Nephron (organoid): Measurements from ENCODE around the gene MORC3.
"Not testable (repeated sequence)": the region's sequence is repeated elsewhere in the genome, so short reads cannot be mapped to it uniquely, and the experiment has no call there.

ENCODE experiments used
- H3K27ac Mint-ChIP-seq, 3 experiments: 2 replicates each; pipeline ENCODE4 v1.8.0; 2020; ENCODE audit warnings: mixed read lengths in 3 of 3, mild to moderate bottlenecking in 2 of 3, moderate library complexity in 1 of 3
- H3K27me3 Mint-ChIP-seq: 2 replicates; pipeline ENCODE4 v1.8.0; 2021; ENCODE audit warnings: low read depth, mild to moderate bottlenecking, moderate library complexity, mixed read lengths
- H3K36me3 Mint-ChIP-seq: 2 replicates; pipeline ENCODE4 v1.8.0; 2020; ENCODE audit warnings: low read depth, mixed read lengths
- H3K4me1 Mint-ChIP-seq: 2 replicates; pipeline ENCODE4 v1.8.0; 2020; ENCODE audit warnings: mixed read lengths
- H3K4me3 Mint-ChIP-seq, 3 experiments: 2 replicates each; pipeline ENCODE4 v1.8.0; 2020; ENCODE audit warnings: mild to moderate bottlenecking in 3 of 3, mixed read lengths in 3 of 3, moderate library complexity in 2 of 3
- H3K9me3 Mint-ChIP-seq: 2 replicates; pipeline ENCODE4 v1.8.0; 2020; ENCODE audit warnings: mixed read lengths
- TF ChIP-seq, protein P1 (sequence below), 3 experiments: fragments of 200-600 bp; sonication (generic); IDR thresholded peaks; one replicate each; pipeline ENCODE4 v1.5.0; 2021; ENCODE audit warnings: antibody characterized with exemption in 3 of 3; ENCODE audit not compliant: unreplicated experiment in 3 of 3

MORC3 gene

DNA sequence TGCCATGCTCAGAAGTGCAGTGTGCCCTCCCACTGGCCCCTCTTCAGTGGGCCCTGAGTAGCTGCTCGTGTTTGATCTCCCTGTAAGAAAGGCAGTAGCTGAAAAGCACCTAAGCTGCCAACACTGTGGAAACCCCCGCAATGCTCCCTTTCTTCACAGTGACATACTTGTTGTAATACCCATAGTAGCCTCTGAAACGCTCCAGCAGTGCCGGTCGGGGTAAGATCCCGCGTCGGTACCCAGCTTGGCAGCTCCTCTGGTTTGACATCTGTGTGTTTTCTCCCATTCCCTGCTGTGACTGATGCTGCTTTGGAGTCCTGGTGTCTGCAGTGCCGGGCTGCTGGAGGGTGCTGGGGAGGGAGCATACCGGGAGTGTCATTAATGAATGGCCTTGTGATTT lies 68.8 kb downstream of the MORC3 start:
- Mint-ChIP-seq H3K4me3 (peak overlapping the region; percentile 12 to 33 (median 18)), H3K4me1 (peaks cover 18% of the 10 kb centered on the region), H3K9me3 (peaks cover 2% of the 10 kb centered on the region), H3K27me3 (peaks cover 4% of the 10 kb centered on the region), H3K36me3 (peaks cover 25% of the 10 kb centered on the region), H3K27ac (no peak overlapping the region)
- TF ChIP-seq, protein P1, sequence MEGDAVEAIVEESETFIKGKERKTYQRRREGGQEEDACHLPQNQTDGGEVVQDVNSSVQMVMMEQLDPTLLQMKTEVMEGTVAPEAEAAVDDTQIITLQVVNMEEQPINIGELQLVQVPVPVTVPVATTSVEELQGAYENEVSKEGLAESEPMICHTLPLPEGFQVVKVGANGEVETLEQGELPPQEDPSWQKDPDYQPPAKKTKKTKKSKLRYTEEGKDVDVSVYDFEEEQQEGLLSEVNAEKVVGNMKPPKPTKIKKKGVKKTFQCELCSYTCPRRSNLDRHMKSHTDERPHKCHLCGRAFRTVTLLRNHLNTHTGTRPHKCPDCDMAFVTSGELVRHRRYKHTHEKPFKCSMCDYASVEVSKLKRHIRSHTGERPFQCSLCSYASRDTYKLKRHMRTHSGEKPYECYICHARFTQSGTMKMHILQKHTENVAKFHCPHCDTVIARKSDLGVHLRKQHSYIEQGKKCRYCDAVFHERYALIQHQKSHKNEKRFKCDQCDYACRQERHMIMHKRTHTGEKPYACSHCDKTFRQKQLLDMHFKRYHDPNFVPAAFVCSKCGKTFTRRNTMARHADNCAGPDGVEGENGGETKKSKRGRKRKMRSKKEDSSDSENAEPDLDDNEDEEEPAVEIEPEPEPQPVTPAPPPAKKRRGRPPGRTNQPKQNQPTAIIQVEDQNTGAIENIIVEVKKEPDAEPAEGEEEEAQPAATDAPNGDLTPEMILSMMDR (IDR thresholded peaks at IDR 0.05; ENCODE audit: unreplicated experiment in 3 of 3): no peak

DNA sequence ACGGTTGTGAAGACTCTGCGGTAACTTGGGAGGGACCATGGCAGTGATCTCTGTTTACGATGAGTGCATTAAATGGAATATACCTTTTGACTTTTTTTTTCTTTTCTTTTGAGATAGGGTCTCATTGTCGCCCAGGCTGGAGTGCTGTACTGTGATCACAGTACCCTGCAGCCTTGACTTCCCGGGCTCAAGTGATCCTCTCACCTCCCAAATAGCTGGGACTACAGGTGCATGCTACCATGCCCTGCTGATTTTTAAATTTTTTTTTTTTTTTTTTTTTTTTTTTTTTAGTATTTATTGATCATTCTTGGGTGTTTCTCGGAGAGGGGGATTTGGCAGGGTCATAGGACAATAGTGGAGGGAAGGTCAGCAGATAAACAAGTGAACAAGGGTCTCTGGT lies 71.7 kb downstream of the MORC3 start:
- not testable (repeated sequence) for H3K27me3 Mint-ChIP-seq, H3K4me3 Mint-ChIP-seq, H3K27ac Mint-ChIP-seq, H3K9me3 Mint-ChIP-seq
- H3K4me1 Mint-ChIP-seq: peaks cover 14% of the 10 kb centered on the region
- H3K36me3 Mint-ChIP-seq: peaks cover 41% of the 10 kb centered on the region

DNA sequence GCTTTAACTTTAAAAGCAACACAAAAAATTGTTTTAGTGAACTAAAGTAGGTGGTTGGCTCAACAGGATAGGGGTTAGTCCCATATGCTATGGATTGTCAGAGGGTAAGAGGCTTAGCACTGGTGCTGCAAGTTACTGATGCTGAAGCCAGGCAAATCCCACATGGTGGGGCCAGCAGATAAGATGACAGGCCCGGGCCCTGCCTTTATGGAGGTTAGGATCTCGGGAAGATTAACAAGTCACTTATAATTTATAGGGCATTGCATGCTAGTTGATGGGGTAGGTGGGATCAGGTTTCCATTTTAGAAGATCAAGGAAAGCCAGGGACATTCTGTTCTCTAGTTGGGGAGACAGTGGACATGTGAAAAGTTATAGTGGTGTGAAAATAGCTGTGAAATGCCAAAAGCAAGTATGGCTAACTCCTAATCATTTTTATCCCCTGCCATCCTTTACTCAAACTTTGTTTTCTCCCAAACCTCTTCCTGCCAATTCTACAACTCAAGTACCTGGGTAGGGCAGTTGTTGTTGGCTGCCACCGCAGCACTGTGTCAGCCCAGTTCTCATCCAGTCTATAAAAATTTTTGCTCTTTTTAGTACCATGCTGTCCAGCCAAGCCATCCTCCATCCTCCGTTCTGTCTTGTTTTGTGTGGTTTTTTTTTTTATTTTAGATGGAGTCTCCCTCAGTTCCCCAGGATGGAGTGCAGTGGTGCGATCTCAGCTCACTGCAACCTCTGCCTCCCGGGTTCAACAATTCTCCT lies 75.5 kb downstream of the MORC3 start:
- Mint-ChIP-seq H3K27ac (no peak overlapping the region), H3K27me3 (no peaks in the 10 kb centered on the region), H3K4me3 (no peak overlapping the region), H3K4me1 (no peaks in the 10 kb centered on the region), H3K36me3 (peaks cover 59% of the 10 kb centered on the region), H3K9me3 (peaks cover 2% of the 10 kb centered on the region)
- TF ChIP-seq, protein P1 (IDR thresholded peaks at IDR 0.05; ENCODE audit: unreplicated experiment in 3 of 3): no peak

DNA sequence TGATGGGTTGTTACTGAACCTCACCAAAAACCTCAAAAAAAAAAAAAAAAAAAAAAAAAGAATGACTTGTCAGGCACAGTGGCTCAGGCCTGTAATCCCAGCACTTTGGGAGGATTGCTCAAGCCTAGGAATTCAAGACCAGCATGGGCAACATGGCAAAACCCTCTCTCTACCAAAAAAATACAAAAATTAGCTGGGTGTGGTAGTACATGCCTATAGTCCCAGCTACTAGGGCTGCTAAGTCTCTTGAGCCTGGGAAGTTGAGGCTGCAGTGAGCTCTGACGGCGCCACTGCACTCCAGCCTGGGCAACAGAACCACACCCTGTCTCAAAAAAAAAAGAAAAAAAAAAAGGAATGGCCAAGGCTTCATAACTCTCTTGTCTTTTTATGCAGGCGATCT lies 76.3 kb downstream of the MORC3 start:
- H3K4me1 Mint-ChIP-seq: no peaks in the 10 kb centered on the region
- H3K4me3 Mint-ChIP-seq: no peak overlapping the region
- no peaks in the 10 kb centered on the region for H3K27me3 Mint-ChIP-seq
- H3K27ac Mint-ChIP-seq: no peak overlapping the region
- H3K36me3 Mint-ChIP-seq: peaks cover 57% of the 10 kb centered on the region
- H3K9me3 Mint-ChIP-seq: peaks cover 2% of the 10 kb centered on the region
- TF ChIP-seq, protein P1 (IDR thresholded peaks at IDR 0.05; ENCODE audit: unreplicated experiment in 3 of 3): no peak

DNA sequence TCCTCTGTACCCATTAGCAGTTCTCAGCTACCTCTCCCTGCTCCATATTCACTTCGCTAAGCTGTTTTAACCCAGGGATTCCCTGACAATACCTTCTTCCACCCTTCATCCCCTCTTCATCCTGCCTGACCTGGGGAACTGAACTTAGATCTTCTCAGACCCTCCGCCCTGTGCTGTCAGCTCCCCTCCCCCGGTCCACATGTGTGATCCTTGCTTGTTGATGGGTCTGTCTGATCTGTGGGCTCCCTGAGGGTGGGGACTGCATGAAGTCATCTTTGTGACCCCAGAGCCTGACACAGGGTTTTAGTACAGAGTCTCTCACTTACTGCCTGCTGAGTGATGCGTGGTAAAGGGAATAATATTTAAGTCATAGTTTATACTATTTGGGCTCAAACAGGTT lies 77.0 kb downstream of the MORC3 start:
- Mint-ChIP-seq H3K27ac (no peak overlapping the region), H3K9me3 (no peaks in the 10 kb centered on the region), H3K36me3 (peaks cover 51% of the 10 kb centered on the region), H3K27me3 (no peaks in the 10 kb centered on the region), H3K4me3 (no peak overlapping the region), H3K4me1 (no peaks in the 10 kb centered on the region)
- TF ChIP-seq, protein P1 (IDR thresholded peaks at IDR 0.05; ENCODE audit: unreplicated experiment in 3 of 3): no peak

DNA sequence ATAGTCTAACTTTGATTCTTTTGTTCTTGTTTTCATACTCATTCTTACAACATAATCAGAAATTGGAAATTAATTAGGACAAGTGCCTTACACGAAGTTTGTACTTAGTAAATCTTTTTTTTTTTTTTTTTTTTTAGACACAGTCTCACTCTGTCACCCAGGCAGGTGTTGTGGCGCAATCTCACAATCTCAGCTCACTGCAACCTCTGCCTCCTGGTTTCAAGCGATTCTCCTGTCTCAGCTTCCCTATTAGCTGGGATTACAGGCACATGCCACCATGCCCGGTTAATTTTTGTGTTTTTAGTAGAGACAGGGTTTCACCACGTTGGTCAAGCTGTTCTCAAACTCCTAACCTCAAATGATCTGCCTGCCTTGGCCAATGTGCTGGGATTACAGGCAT lies 77.6 kb downstream of the MORC3 start:
- Mint-ChIP-seq H3K27me3 (no peaks in the 10 kb centered on the region), H3K27ac (no peak overlapping the region), H3K4me3 (no peak overlapping the region), H3K36me3 (peaks cover 52% of the 10 kb centered on the region), H3K9me3 (no peaks in the 10 kb centered on the region), H3K4me1 (no peaks in the 10 kb centered on the region)
- TF ChIP-seq, protein P1 (IDR thresholded peaks at IDR 0.05; ENCODE audit: unreplicated experiment in 3 of 3): no peak

DNA sequence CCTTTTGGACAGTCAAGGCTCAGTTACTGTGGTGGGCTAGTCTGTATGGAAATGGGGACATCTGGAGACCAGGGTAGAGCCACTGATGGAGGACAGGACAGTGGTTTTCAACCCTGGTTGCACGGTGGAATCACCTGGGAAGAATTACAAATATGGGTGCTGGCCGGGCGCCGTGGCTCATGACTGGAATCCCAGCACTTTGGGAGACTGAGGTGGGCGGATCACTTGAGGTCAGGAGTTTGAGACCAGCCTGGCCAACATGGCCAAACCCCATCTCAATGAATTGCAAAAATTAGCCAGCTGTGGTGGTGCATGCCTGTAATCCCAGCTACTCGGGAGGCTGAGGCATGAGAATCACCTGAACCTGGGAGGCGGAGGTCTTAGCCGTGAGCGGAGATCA lies 79.7 kb downstream of the MORC3 start:
- not testable (repeated sequence) for H3K9me3 Mint-ChIP-seq, H3K27me3 Mint-ChIP-seq, H3K27ac Mint-ChIP-seq, H3K4me1 Mint-ChIP-seq, H3K4me3 Mint-ChIP-seq
- peaks cover 45% of the 10 kb centered on the region for H3K36me3 Mint-ChIP-seq
